GM18909 (cell line): Measurements from ENCODE around the gene FAM180A.
"Not testable (repeated sequence)": the region's sequence is repeated elsewhere in the genome, so short reads cannot be mapped to it uniquely, and the experiment has no call there.

Experiments used
- ATAC-seq: cut with Tn5 transposase; IDR thresholded peaks from one replicate; pipeline ENCODE4 v1.9.1; 2021; ENCODE audit warnings: mild to moderate bottlenecking; ENCODE audit not compliant: unreplicated experiment, poor library complexity

Gene FAM180A

GRCh38 chr7:135743907-135744731 is 4.5 kb downstream of the FAM180A start:
- ATAC-seq = no peak

DNA sequence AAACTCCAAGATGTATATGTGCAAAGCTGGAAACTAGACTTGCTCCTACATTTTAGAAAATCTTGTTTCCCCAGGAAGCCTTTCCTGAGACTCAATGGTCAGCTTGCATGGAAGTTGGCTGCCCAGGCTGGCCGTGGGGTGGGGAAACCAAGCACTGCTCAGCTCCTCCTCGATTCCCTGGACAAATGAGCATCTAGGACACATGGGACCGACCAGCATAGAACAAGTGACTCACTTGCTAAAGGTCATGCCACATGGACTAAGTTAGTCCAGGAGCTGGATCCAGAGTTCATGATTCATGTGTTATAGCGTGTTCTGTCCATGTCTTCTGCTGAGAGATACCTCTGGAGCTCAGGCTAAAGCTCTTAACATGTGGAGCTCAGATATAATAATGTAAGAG is 6.2 kb downstream of the FAM180A start:
- ATAC-seq = no peak

DNA sequence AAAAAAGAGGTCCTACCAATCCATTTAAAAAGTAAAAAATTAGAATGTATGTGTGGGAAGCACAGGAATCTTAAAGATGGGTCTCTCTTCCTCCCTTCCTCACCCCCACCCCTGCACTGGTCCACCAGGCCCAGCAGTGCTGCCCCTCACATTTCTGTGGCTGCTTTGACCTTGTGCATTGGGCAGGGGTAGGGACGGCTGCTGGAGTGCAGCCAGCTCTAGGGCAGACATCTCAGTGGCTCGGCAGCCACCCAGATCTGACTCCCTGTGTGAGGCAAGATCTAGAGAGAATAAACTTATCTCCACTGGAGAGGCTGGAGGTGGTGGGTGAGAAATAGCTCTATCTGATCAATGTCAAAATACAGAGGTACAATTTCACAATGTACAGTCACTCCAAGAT is 6.7 kb downstream of the FAM180A start:
- ATAC-seq = no peak

- ATAC-seq = no peak
Measured at GRCh38 chr7:135740889-135741288, 7.7 kb downstream of the FAM180A start.

DNA sequence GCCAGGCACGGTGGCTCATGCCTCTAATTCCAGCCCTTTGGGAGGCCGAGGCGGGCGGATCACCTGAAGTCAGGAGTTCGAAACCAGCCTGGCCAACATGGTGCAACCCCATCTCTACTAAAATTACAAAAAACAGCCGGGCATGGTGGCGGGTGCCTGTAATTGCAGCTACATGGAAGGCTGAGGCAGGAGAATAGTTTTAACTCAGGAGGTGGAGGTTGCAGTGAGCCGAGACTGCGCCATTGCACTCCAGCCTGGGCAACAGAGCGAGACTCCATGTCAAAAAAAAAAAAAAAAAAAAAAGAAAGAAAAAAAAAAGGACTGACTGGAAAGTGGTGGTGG is 11.3 kb downstream of the FAM180A start:
- not testable (repeated sequence) for ATAC-seq

- ATAC-seq = no peak
Measured at GRCh38 chr7:135736586-135737305, 11.9 kb downstream of the FAM180A start.

- ATAC-seq = no peak
Measured at GRCh38 chr7:135734343-135734689, 14.3 kb downstream of the FAM180A start.

- no peak for ATAC-seq
Measured at GRCh38 chr7:135733603-135734342, 14.8 kb downstream of the FAM180A start.

GRCh38 chr7:135731131-135731530 is 17.5 kb downstream of the FAM180A start:
- ATAC-seq = no peak

DNA sequence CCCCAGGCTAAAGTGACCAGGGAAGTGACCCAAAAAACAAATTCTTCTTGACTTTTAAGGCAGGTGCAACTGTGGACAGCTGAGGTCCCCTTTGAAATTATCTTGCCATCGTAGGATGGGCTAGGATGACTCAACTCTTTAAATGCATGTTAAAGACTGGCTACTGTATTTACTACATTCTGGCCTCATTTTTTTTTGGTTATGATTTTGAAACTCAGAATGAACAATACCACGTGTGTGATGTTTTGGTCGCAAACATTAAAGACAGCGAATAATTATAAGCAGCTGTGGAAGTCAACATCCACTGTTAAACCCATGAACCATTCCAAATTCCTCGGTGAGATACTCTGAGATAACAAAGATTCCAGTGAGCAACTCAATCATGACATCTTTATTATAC is 19.4 kb downstream of the FAM180A start:
- ATAC-seq = no peak

- ATAC-seq = no peak
Measured at GRCh38 chr7:135728136-135728669, 20.4 kb downstream of the FAM180A start, which contains the start of gene SLC13A4. SLC13A4 (minus strand) TSS chr7:135728186; CDS start chr7:135727496, 690 bp downstream.

- ATAC-seq = no peak
Measured at GRCh38 chr7:135726911-135727673, 21.5 kb downstream of the FAM180A start.

DNA sequence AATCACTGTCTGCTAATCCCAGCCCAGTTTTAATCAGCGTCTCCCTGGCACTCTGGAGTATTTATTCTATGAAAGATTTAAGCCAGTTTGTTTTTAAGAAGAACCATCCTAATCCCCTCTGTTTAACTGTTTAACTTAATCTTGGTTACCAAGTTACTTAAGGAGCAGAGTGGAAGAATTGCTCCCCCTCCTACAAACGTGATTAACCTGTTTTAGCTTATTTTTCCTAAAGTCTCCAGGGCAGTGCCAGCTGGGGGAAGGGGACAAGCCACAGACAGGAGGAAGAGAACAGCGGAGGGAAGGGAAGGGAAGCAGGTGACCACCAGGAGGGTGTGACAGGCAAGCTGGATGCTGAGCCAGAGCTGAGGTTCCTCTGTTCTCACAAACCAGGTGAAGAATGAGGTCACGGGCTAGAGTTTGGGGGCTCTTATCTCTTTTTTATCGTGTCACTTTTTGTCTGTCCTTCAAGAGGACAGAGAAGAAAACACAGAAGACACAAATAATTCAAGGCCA is 22.3 kb downstream of the FAM180A start:
- no peak for ATAC-seq

DNA sequence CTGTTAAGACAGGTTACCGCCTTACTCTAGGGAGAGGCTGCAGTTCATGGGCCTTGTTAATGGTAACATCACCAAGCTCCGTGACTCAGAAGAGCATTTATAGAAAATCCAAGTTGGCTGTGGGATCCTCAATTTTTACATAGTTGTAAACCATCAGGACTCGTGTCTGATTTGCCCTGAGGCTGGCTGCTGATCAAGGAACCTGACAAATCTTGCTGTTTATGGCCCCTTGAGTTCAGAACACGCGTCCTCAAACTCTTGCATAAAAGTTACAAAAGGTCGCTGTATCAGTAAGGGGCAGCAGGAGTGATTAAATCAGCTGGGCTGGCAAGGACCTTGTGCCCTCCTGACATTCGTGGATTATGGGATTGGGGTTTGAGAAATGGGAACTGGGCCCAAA is 25.2 kb downstream of the FAM180A start:
- no peak for ATAC-seq

GRCh38 chr7:135721198-135721820 is 27.3 kb downstream of the FAM180A start:
- no peak for ATAC-seq

- ATAC-seq = no peak
Measured at GRCh38 chr7:135719688-135720087, 28.9 kb downstream of the FAM180A start.

GRCh38 chr7:135718794-135719437 is 29.7 kb downstream of the FAM180A start:
- ATAC-seq = no peak

GRCh38 chr7:135718219-135718618 is 30.4 kb downstream of the FAM180A start:
- no peak for ATAC-seq

DNA sequence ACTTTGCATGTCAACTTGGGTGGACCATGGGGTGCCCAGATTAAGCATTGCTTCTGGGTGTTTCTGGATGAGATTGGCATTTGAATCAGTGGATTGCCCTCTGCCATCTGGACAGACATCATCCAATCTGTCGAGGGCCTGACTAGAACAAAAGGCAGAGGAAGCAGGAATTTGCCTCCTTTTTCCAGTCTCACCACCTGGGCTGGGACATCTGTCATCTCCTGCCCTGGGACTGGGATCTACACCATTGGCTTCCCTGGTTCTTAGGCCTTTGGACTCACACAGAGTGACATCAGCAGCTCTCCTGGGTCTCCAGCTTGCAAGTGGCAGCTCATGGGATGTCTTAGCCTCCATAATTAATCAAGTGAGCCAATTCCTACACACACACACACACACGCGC is 30.9 kb downstream of the FAM180A start:
- ATAC-seq = no peak
